SJCRH30 (cell line): ENCODE results near the gene ELP2. TPM values are rescaled to one million over a fixed set of nuclear protein-coding genes. Genes with fewer than 3 reads are reported as not detected.
"Not testable (repeated sequence)": the region's sequence is repeated elsewhere in the genome, so short reads cannot be mapped to it uniquely, and the experiment has no call there.

Experiments
- DNase-seq, 2 experiments: peaks; one replicate each; pipeline ENCODE4 v3.0.0-alpha.2; 2015 to 2020
- H3K27ac ChIP-seq: fragments of 250-450 bp; sonication (Bioruptor Pico); 2 replicates; pipeline ENCODE4 v1.5.1; 2020; ENCODE audit warnings: mild to moderate bottlenecking, moderate library complexity
- H3K27me3 ChIP-seq: fragments of 250-450 bp; sonication (Bioruptor Pico); 2 replicates; pipeline ENCODE4 v1.5.1; 2020; ENCODE audit warnings: mild to moderate bottlenecking, moderate library complexity
- H3K36me3 ChIP-seq: fragments of 250-450 bp; sonication (Bioruptor Pico); 2 replicates; pipeline ENCODE4 v1.5.1; 2020; ENCODE audit warnings: mild to moderate bottlenecking, moderate library complexity
- H3K4me1 ChIP-seq: fragments of 250-450 bp; sonication (Bioruptor Pico); 2 replicates; pipeline ENCODE4 v1.5.1; 2020; ENCODE audit warnings: mild to moderate bottlenecking, moderate library complexity
- H3K4me3 ChIP-seq: fragments of 250-450 bp; sonication (Bioruptor Pico); 2 replicates; pipeline ENCODE4 v1.5.1; 2020; ENCODE audit warnings: mild to moderate bottlenecking, moderate library complexity
- H3K9me3 ChIP-seq: fragments of 250-450 bp; sonication (Bioruptor Pico); replicated peaks from 2 replicates; pipeline ENCODE4 v1.5.1; 2020; ENCODE audit warnings: mild to moderate bottlenecking, moderate library complexity
- total RNA-seq: library from RNA; depleted of rRNA; stranded (reverse); fragments of >200 nt; shearing (Covaris generic); gene quantifications from 2 replicates; pipeline ENCODE4 v1.2.3, GENCODE V29; 2014; rRNA removed

The ELP2 gene, protein sequence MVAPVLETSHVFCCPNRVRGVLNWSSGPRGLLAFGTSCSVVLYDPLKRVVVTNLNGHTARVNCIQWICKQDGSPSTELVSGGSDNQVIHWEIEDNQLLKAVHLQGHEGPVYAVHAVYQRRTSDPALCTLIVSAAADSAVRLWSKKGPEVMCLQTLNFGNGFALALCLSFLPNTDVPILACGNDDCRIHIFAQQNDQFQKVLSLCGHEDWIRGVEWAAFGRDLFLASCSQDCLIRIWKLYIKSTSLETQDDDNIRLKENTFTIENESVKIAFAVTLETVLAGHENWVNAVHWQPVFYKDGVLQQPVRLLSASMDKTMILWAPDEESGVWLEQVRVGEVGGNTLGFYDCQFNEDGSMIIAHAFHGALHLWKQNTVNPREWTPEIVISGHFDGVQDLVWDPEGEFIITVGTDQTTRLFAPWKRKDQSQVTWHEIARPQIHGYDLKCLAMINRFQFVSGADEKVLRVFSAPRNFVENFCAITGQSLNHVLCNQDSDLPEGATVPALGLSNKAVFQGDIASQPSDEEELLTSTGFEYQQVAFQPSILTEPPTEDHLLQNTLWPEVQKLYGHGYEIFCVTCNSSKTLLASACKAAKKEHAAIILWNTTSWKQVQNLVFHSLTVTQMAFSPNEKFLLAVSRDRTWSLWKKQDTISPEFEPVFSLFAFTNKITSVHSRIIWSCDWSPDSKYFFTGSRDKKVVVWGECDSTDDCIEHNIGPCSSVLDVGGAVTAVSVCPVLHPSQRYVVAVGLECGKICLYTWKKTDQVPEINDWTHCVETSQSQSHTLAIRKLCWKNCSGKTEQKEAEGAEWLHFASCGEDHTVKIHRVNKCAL
- total RNA-seq, result 53.8 and 72.2 TPM in 2 replicates

DNA sequence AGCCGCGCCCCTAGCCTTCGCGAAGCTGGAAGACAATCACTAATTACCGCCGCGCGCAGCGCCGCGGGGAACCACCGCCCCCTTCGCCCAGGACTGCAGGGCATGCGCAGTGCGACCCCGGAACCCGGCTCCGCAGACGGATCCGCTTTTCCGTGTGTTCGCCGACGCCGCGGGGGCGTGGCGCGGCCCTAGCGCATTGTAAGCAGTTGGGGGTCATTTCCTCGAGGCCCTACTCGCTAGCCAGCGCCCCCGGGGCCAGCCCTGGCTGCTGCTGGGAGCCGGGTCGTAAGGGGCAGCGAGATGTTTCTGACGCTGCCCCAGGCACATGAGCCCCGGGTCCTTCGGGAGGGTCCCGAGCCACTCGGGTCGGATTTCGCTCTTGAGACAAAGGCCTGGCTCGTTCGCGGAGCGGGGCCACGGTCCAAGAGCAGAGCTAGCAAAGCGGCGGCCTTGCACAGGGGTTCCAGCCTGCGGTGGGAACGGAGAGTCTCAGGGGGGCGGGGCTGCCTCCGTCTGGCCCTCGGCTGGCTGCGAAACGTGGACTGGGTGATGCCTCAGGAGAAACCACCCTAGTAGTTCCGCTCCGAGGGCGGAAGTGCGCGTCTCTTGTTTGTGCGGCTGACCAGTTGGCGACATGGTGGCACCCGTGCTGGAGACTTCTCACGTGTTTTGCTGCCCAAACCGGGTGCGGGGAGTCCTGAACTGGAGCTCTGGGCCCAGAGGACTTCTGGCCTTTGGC, at the start of gene ELP2, which contains the start of gene SLC39A6:
Gene ELP2 (plus strand): TSS at position 600 of the 739 bp plus-strand sequence. CDS start 35 bp downstream, at position 635.
Gene SLC39A6 (minus strand): TSS at position 41 of the 739 bp plus-strand sequence. CDS start 2,333 bp downstream, outside the sequence.
- peak within 1 kb of the TSS; percentile 100 for H3K27ac ChIP-seq
- no peaks in the 10 kb centered on the region for H3K9me3 ChIP-seq
- no peaks in the 10 kb centered on the region for H3K4me1 ChIP-seq
- peak; percentile 89 to 90 for DNase-seq
- no peaks in the 10 kb centered on the region for H3K27me3 ChIP-seq
- H3K36me3 ChIP-seq, result peaks cover 2% of the 10 kb centered on the region; the same call in 1 of the 2 replicates
- peak within 1 kb of the TSS; percentile 99 for H3K4me3 ChIP-seq

DNA sequence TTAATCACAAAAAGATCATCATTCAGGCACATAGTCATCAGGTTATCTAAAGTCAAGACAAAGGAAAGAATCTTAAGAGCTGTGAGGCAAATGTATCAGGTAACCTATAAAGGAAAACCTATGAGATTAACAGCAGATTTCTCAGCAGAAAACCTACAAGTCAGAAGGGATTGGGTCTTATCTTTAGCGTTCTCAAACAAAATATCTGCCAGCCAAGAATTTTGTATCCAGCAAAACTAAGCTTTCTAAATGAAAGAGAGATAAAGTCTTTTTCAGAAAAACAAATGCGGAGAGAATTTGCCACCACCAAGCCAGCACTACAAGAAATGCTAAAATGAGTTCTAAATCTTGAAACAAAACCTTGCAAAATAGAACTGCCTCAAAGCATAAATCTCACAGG, 48.6 kb upstream of the ELP2 start:
- not testable (repeated sequence) for H3K36me3 ChIP-seq, H3K27me3 ChIP-seq, H3K4me3 ChIP-seq, H3K27ac ChIP-seq, H3K4me1 ChIP-seq, DNase-seq, H3K9me3 ChIP-seq

DNA sequence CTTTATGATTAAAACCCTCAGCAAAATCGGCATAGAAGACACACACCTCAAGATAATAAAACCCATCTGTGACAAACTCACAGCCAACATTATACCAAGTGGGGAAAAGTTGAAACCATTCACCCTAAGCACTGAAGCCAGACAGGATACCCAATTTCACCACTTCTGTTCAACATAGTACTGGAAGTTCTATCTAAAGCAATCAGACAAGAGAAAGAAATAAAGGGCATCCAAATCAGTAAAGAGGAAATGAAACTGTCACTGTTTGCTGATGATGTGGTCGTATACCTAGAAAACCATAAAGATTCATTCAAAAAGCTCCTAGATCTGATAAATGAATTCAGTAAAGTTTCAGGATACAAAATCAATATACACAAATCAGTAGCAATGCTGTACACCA, 46.0 kb upstream of the ELP2 start:
- no peaks in the 10 kb centered on the region for H3K9me3 ChIP-seq
- no peak for DNase-seq
- no peaks in the 10 kb centered on the region for H3K27me3 ChIP-seq
- H3K27ac ChIP-seq, result no peak overlapping the region
- H3K4me1 ChIP-seq, result no peaks in the 10 kb centered on the region
- H3K36me3 ChIP-seq, result no peaks in the 10 kb centered on the region
- H3K4me3 ChIP-seq, result no peak overlapping the region

DNA sequence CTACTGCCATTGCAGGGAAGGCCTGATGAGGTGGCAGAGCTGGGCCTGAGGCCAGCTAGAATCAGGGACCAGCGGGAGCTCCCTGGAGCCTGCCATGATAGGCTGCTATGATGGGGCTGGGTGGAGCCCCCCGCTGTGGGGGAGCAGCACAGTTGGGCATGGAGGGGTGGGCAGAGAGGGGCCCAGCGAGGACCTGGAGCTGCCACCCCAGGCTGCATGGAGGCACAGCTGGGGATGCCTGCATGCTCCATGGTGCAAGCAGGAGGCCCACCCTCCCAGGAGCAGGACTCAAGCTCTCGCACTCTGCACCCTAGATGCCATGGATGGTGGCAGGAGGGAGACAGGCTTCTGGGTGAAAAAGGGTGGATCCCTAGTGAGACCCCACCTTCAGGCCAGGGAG, 44.5 kb upstream of the ELP2 start:
- Histone ChIP-seq H3K4me3 (no peak overlapping the region), H3K9me3 (no peaks in the 10 kb centered on the region), H3K27me3 (no peaks in the 10 kb centered on the region), H3K4me1 (no peaks in the 10 kb centered on the region), H3K27ac (no peak overlapping the region), H3K36me3 (no peaks in the 10 kb centered on the region)
- no peak for DNase-seq

DNA sequence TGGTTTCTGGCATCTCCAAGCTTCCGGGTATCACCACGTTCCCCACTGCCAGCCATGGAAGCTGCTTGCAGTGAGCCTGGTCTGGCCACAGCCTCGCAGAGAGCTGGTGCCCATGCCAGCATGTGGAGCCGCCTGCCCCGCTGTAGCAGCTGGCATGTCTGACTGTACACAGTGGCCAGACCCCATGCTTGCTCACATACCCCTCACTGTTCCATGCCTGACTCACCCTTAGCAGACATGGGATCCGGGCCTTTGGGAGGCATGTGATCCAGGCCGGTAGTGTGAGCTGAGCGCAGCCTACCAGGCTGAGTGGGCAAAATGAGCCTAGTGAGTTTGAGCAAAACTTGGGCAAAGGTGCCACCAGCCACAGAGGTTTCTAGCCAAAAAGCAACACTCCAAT, 43.5 kb upstream of the ELP2 start:
- Histone ChIP-seq H3K4me3 (no peak overlapping the region), H3K36me3 (no peaks in the 10 kb centered on the region), H3K27me3 (no peaks in the 10 kb centered on the region), H3K4me1 (no peaks in the 10 kb centered on the region), H3K27ac (no peak overlapping the region), H3K9me3 (no peaks in the 10 kb centered on the region)
- no peak for DNase-seq

DNA sequence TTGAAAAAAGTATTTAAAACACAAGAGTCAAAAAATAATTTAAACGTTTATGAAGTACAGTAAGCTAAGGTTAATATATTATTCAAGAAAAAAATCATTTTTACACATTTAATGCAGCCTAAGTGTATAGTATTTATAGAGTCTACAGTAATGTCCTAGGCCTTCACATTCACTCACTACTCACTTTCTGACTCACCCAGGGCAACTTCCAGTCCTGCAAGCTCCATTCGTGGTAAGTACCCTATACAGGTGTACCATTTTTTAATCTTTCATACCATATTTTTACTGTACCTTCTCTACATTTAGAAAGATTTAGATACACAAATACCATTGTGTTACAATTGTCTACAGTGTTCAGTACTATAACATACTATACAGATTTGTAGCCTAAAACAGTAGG, 41.4 kb upstream of the ELP2 start:
- H3K4me1 ChIP-seq, result no peaks in the 10 kb centered on the region
- no peak for DNase-seq
- H3K27ac ChIP-seq, result no peak overlapping the region
- no peaks in the 10 kb centered on the region for H3K9me3 ChIP-seq
- H3K27me3 ChIP-seq, result no peaks in the 10 kb centered on the region
- no peak overlapping the region for H3K4me3 ChIP-seq
- H3K36me3 ChIP-seq, result no peaks in the 10 kb centered on the region

DNA sequence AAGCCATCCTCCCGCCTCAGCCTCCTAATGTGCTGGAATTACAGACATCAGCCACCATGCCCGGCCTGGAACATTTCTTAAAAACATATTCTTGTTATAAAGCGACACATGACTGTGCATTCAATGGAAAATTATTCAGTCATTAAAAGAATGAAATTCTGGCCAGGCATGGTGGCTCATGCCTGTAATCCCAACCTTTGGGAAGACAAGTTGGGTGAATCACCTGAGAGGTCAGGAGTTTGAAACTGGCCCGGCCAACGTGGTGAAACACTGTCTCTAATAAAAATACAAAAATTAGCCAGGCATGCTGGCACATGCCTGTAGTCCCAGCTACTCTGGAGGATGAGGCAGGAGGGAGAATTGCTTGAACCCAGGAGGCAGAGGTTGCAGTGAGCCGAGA, 40.7 kb upstream of the ELP2 start:
- Histone ChIP-seq H3K27me3 (no peaks in the 10 kb centered on the region), H3K9me3 (no peaks in the 10 kb centered on the region), H3K4me1 (no peaks in the 10 kb centered on the region), H3K4me3 (no peak overlapping the region), H3K36me3 (no peaks in the 10 kb centered on the region), H3K27ac (no peak overlapping the region)
- DNase-seq, result no peak

DNA sequence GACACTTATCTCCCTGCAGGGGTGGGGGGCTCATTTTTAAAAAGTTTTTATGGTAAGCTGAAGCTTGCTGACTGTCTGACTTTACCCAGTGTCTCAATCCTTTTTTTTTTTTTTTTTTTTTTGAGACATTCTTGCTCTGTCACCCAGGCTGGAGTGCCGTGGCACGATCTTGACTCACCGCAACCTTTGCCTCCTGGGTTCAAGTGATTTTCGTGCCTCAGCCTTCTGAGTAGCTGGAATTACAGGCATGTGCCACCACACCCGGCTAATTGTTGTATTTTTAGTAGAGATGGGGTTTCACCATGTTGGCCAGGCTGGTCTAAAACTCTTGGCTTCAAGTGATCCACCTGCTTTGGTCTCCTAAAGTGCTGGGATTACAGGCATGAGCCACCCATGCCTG, 37.6 kb upstream of the ELP2 start:
- not testable (repeated sequence) for H3K27ac ChIP-seq, DNase-seq, H3K9me3 ChIP-seq, H3K4me1 ChIP-seq, H3K36me3 ChIP-seq, H3K27me3 ChIP-seq, H3K4me3 ChIP-seq

DNA sequence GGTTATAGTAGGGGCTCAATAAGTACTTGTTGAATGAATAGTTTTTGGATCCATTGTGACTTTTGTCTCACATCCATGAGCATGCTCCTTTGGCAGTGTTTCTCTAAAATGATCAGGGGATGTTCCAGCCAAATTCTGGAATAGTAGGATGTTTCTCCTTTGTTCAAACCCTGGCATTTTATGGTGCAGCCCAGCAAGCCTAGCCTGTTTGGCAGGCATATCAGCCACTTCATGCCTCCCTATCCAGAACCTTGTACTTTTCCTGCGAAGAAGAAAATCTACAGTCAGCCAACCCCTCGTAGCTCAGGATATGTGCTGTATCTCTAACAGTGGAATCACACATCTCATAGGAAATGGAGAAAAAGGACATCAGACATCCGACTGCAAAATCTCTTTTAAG, 35.3 kb upstream of the ELP2 start:
- Histone ChIP-seq H3K9me3 (no peaks in the 10 kb centered on the region), H3K4me1 (no peaks in the 10 kb centered on the region), H3K27me3 (no peaks in the 10 kb centered on the region), H3K27ac (no peak overlapping the region), H3K36me3 (no peaks in the 10 kb centered on the region), H3K4me3 (no peak overlapping the region)
- no peak for DNase-seq

DNA sequence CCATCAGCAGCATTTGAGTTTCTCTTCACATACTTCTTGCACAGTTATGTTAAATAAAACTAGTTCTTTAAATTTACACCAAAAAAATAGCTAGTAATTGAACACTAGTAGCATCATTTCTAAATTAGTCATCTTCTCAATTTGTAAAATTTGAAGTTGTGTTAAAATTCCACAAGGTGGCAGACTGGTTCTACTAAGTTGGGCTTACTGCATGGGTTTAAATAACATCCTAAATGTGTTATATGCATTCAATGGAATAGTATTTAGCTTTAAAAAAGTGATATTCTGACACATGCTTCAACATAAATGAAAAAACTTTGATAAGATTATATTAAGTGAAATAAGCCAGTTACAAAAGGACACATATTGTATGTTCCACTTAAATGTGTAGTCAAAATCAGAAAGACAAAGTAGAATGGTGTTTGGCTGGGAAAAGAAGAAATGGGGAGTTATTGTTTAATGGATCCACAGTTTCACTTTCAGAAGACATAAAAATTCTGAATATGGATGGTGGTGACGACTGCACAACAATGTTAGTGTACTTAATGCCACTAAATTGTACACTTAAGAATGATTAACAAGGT, 33.7 kb upstream of the ELP2 start:
- no peaks in the 10 kb centered on the region for H3K9me3 ChIP-seq
- H3K4me1 ChIP-seq, result no peaks in the 10 kb centered on the region
- no peak overlapping the region for H3K27ac ChIP-seq
- H3K27me3 ChIP-seq, result no peaks in the 10 kb centered on the region
- H3K36me3 ChIP-seq, result no peaks in the 10 kb centered on the region
- peak in 1 of 2 experiments; percentile 46 for DNase-seq
- H3K4me3 ChIP-seq, result no peak overlapping the region

DNA sequence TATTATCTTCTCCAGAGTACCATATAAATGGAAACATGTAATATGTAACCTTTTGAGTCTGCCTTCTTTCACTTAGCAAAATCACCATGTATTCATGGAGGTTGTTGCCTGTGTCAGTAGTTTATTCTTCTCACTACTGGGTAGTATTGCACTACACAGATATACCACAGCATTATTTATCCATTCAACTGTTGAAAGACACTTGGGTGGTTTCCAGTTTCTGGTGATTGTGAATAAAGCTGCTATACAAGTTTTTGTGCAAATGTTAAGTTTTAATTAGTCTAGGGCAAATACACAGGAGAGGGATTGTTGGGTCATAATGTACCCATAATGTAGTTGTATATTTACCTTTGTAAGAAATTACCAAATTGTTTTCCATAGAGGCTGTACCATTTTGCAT, 32.7 kb upstream of the ELP2 start:
- Histone ChIP-seq H3K4me1 (no peaks in the 10 kb centered on the region), H3K9me3 (no peaks in the 10 kb centered on the region), H3K27me3 (no peaks in the 10 kb centered on the region), H3K4me3 (no peak overlapping the region), H3K36me3 (no peaks in the 10 kb centered on the region), H3K27ac (no peak overlapping the region)
- DNase-seq, result no peak

DNA sequence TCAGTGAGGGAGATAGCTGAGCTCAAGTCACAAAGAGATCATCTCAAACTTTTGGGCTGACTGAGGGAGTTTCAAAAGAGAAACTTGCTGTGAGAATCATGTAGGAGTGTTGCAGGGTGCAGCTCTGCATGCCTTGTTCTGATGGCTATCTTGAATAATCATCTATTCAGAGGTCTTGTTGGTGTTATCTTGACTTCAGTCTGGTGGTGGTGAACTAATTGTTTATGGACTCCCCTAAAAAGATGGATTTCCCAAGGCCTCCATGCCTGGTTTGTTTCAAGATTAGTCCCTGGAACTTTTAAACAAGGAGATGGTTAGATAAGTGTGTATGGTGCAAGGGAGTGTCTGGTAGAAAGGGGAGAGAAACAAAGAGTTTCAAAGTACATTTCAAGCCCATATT, 30.4 kb upstream of the ELP2 start:
- no peak for DNase-seq
- H3K4me1 ChIP-seq, result no peaks in the 10 kb centered on the region
- H3K9me3 ChIP-seq, result no peaks in the 10 kb centered on the region
- H3K27ac ChIP-seq, result no peak overlapping the region
- H3K36me3 ChIP-seq, result no peaks in the 10 kb centered on the region
- H3K4me3 ChIP-seq, result no peak overlapping the region
- H3K27me3 ChIP-seq, result no peaks in the 10 kb centered on the region

DNA sequence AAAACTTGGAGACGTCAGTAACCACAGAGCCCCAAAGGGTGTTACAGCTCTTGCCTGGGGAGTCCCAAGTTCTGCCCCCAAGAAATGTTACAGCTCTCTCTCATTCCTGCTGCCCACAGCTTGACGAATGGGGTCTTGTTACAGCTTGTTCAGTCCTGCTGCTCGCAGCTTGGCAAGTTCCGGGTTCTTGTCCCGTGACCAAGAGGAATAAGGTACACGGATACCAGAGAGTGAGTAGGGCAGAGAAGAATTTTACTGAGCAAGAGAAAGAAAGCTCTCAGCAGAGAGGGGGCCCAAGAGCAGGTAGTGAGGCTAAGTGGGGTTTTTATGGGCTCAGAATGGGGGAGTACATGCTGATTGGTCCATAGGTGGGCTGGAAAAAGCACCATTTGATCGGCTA, 27.8 kb upstream of the ELP2 start:
- DNase-seq, result no peak
- Histone ChIP-seq H3K36me3 (no peaks in the 10 kb centered on the region), H3K27me3 (no peaks in the 10 kb centered on the region), H3K4me3 (no peak overlapping the region), H3K27ac (no peak overlapping the region), H3K4me1 (no peaks in the 10 kb centered on the region), H3K9me3 (no peaks in the 10 kb centered on the region)

DNA sequence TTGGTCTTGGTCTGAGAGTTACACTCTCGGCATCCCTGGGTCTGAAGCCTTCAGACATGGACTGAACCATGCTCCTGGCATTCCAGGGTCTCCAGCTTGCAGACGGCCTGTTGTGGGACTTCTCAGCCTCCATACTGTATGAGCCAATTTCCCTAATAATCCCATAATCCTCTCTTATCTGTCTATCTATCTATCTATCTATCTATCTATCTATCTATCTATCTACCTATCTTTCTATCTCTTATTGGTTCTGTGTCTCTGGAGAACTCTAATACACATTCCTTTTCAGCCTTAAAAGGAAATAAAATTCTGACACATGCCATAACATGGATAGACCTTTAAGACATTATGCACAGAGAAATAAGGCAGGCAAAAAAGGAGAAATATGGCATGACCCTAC, 24.9 kb upstream of the ELP2 start:
- Histone ChIP-seq H3K27me3 (no peaks in the 10 kb centered on the region), H3K4me3 (no peak overlapping the region), H3K36me3 (no peaks in the 10 kb centered on the region; the same call in 1 of the 2 replicates), H3K4me1 (no peaks in the 10 kb centered on the region), H3K27ac (no peak overlapping the region), H3K9me3 (no peaks in the 10 kb centered on the region)
- DNase-seq, result no peak
